Thoracic aorta (tissue), 2 donors: ENCODE results near the gene CCDC88B. TPM values are rescaled to one million over a fixed set of nuclear protein-coding genes. Genes with fewer than 3 reads are reported as not detected.
A peak's percentile ranks its signal among the peaks of the same experiment; 100 is the strongest.

ENCODE experiments used
- ATAC-seq: fragments of 150-250 bp; one replicate; pipeline ENCODE4 v1.8.0; 2017; ENCODE audit warnings: low read depth; ENCODE audit not compliant: insufficient number of reproducible peaks, low FRiP score
- DNase-seq: peaks from one replicate; pipeline ENCODE4 v3.0.0-alpha.2; 2020; ENCODE audit warnings: low spot score
- H3K27ac ChIP-seq, 2 donors: fragments of 200-600 bp; sonication (generic); 1 replicate in 1 of 2; 2 replicates in 1 of 2; pipeline ENCODE4 v1.5.1; 2016; ENCODE audit warnings: mild to moderate bottlenecking in 2 of 2, moderate library complexity in 2 of 2
- H3K27me3 ChIP-seq: fragments of 200-600 bp; sonication (generic); replicated peaks from 2 replicates; pipeline ENCODE4 v1.6.0; 2016; ENCODE audit warnings: mild to moderate bottlenecking; ENCODE audit not compliant: insufficient read depth
- H3K36me3 ChIP-seq: fragments of 200-600 bp; sonication (generic); one replicate; pipeline ENCODE4 v1.5.1; 2016
- H3K4me1 ChIP-seq, 2 donors: fragments of 200-600 bp; sonication (generic); 1 replicate in 1 of 2; 2 replicates in 1 of 2; pipeline versions ENCODE4 v1.5.1 to v1.6.0; 2016; ENCODE audit warnings: low read depth in 2 of 2, mild to moderate bottlenecking in 1 of 2; ENCODE audit not compliant: control insufficient read depth in 1 of 2
- H3K4me3 ChIP-seq: fragments of 200-600 bp; sonication (generic); 2 replicates; pipeline ENCODE4 v1.5.1; 2016; ENCODE audit warnings: mild to moderate bottlenecking
- H3K9me3 ChIP-seq: fragments of 200-600 bp; sonication (generic); 2 replicates; pipeline ENCODE4 v1.5.1; 2016
- total RNA-seq, 2 donors: library from RNA; depleted of rRNA; stranded (reverse); fragments of >200 nt; gene quantifications; one replicate each; pipeline versions ENCODE4 v1.1.0 to v1.2.3, GENCODE V29; 2016
- TF ChIP-seq, protein P1 (sequence below): fragments of 200-600 bp; sonication (generic); IDR thresholded peaks from one replicate; pipeline ENCODE4 v1.5.1; 2019; ENCODE audit warnings: antibody characterized with exemption

Gene CCDC88B
- total RNA-seq, 2 donors from 2014 or later = 10.3 to 19.0 TPM

DNA sequence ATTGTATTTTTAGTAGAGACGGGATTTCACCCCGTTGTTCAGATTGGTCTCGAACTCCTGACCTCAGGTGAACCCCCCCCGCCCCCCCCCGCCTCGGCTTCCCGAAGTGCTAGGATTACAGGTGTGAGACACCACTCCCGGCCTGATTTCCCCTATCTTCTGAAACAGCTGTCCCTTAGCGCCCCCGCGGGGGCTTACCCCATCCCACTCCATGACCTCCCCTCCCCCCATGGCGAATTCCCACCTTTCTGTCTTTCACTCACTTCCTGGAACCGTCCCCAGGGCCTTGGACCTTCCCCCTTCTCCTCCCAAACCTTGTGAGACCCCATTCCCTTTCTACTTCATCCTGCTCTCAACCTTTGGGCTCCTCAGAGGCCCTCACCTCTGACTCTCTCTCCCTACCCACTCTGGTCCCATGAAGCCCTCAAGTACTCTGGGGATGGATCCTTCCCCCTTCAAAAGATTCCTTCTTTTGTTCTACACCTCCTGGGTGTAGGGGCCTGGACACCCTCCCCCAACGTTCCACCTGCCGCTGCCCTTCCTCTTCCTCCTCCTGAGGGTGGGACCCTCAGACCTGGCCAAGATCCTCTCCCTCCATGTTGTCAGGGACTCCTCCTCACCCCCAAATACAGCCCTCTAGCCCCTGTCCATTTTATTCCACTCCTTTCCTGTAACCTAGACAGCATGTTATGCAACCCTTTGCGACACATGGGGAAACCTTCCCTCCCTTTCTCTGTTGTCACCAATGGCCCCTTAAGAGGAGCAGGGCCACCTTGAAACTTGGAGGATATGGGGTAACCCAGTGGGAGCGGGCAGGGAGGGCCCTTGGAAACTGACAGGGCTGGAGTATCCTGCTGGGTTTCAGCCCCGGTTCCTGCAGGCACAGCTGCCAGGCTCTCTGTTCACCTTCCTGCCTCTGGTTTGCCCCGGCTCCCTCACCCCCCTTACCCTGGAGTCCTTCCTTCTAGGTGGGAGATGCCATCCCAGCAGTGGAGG lies 20.9 kb upstream of the CCDC88B start:
- no peaks in the 10 kb centered on the region for H3K27me3 ChIP-seq
- no peaks in the 10 kb centered on the region for H3K9me3 ChIP-seq
- TF ChIP-seq, protein P1, sequence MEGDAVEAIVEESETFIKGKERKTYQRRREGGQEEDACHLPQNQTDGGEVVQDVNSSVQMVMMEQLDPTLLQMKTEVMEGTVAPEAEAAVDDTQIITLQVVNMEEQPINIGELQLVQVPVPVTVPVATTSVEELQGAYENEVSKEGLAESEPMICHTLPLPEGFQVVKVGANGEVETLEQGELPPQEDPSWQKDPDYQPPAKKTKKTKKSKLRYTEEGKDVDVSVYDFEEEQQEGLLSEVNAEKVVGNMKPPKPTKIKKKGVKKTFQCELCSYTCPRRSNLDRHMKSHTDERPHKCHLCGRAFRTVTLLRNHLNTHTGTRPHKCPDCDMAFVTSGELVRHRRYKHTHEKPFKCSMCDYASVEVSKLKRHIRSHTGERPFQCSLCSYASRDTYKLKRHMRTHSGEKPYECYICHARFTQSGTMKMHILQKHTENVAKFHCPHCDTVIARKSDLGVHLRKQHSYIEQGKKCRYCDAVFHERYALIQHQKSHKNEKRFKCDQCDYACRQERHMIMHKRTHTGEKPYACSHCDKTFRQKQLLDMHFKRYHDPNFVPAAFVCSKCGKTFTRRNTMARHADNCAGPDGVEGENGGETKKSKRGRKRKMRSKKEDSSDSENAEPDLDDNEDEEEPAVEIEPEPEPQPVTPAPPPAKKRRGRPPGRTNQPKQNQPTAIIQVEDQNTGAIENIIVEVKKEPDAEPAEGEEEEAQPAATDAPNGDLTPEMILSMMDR = no peak
- DNase-seq (no peak), ATAC-seq (no peak)
- H3K4me1 ChIP-seq = peaks cover 8 to 19% of the 10 kb centered on the region in 2 donors
- H3K4me3 ChIP-seq = peak overlapping the region; percentile 79
- peak overlapping the region; percentile 97 to 100 for H3K27ac ChIP-seq
- peaks cover 10% of the 10 kb centered on the region for H3K36me3 ChIP-seq

DNA sequence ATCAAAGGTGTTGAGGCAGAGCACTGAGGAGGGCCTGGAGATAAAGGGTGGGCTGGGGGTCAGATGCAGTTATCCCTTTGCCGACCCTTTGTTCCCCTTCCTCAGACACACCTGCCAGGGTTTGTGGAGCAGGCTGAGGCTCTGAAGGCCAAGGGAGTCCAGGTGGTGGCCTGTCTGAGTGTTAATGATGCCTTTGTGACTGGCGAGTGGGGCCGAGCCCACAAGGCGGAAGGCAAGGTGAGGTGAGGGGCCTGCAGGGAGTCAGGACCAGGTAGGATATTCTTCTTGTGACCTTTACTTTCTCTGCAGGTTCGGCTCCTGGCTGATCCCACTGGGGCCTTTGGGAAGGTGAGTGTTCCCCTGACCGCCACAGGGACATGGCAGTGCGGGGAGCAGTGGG lies 19.4 kb upstream of the CCDC88B start:
- Histone ChIP-seq H3K4me1 (peaks cover 8 to 19% of the 10 kb centered on the region in 2 donors), H3K27me3 (no peaks in the 10 kb centered on the region), H3K27ac (no peak overlapping the region), H3K36me3 (peaks cover 7% of the 10 kb centered on the region), H3K9me3 (no peaks in the 10 kb centered on the region), H3K4me3 (no peak overlapping the region)
- TF ChIP-seq, protein P1 = no peak
- no peak for DNase-seq
- no peak for ATAC-seq

- Histone ChIP-seq H3K4me3 (no peak overlapping the region), H3K9me3 (no peaks in the 10 kb centered on the region), H3K4me1 (peaks cover 8 to 19% of the 10 kb centered on the region in 2 donors), H3K27ac (no peak overlapping the region), H3K36me3 (peaks cover 7% of the 10 kb centered on the region), H3K27me3 (no peaks in the 10 kb centered on the region)
- TF ChIP-seq, protein P1 = no peak
- DNase-seq = no peak
- no peak for ATAC-seq
Observed at GRCh38 chr11:64321026-64321425, 19.0 kb upstream of the CCDC88B start.

DNA sequence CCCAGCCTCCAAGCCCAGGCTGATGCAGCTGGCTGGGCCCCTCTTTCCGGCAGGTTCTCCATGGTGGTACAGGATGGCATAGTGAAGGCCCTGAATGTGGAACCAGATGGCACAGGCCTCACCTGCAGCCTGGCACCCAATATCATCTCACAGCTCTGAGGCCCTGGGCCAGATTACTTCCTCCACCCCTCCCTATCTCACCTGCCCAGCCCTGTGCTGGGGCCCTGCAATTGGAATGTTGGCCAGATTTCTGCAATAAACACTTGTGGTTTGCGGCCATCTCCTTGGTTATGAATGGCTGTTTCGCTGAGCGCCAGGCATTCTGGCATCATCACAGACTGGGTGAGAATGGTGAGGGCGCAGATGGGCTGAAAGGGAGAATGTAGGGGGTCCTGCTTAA lies 18.5 kb upstream of the CCDC88B start:
- DNase-seq = no peak
- ATAC-seq = no peak
- H3K27ac ChIP-seq = no peak overlapping the region

GRCh38 chr11:64322925-64323260 lies 17.1 kb upstream of the CCDC88B start:
- DNase-seq (no peak), ATAC-seq (no peak)
- Histone ChIP-seq H3K9me3 (no peaks in the 10 kb centered on the region), H3K27ac (no peak overlapping the region), H3K4me3 (no peak overlapping the region), H3K36me3 (peaks cover 7% of the 10 kb centered on the region), H3K27me3 (no peaks in the 10 kb centered on the region), H3K4me1 (peaks cover 4 to 8% of the 10 kb centered on the region in 2 donors)
- TF ChIP-seq, protein P1 = no peak

More for the DNA sequence above, 18.5 kb upstream of the CCDC88B start:
- no peak overlapping the region for H3K4me3 ChIP-seq
- H3K27me3 ChIP-seq = no peaks in the 10 kb centered on the region
- H3K9me3 ChIP-seq = no peaks in the 10 kb centered on the region
- H3K36me3 ChIP-seq = peaks cover 7% of the 10 kb centered on the region
- peaks cover 5 to 14% of the 10 kb centered on the region in 2 donors for H3K4me1 ChIP-seq
- TF ChIP-seq, protein P1 = no peak
